ENCODE results near the gene KSR1.

- no peak for TF ChIP-seq POLR2A (conservative IDR thresholded peaks at IDR 0.05)
- no peak for TF ChIP-seq STAT5B (CRISPR knock-in tag; IDR thresholded peaks at IDR 0.05)
- TF ChIP-seq CEBPB (tag; IDR thresholded peaks at IDR 0.05) = no peak
- no peak for TF ChIP-seq SMARCC2 (IDR thresholded peaks at IDR 0.05; ENCODE audit: low read depth)
- no peak for TF ChIP-seq MYBL2 (IDR thresholded peaks at IDR 0.05; ENCODE audit: low read depth)
- no peak for TF ChIP-seq MYBL2 (CRISPR knock-in tag; IDR thresholded peaks at IDR 0.05; ENCODE audit: borderline replicate concordance)
- no peak for TF ChIP-seq SMAD3 (CRISPR knock-in tag; conservative IDR thresholded peaks at IDR 0.05)
- TF ChIP-seq EP300 (IDR thresholded peaks at IDR 0.05; ENCODE audit: low read length) = no peak
- no peak for TF ChIP-seq ESRRA (IDR thresholded peaks at IDR 0.05; ENCODE audit: borderline replicate concordance, low read depth)
- no peak for TF ChIP-seq ATF7 (IDR thresholded peaks at IDR 0.05)
- TF ChIP-seq TCF7L2 (IDR thresholded peaks at IDR 0.05; ENCODE audit: low read depth, low read length) = no peak
- 0 out of 2 replicates have a peak, but pooled peaks have one; percentile 23 for TF ChIP-seq NKRF (IDR thresholded peaks at IDR 0.05; ENCODE audit: borderline replicate concordance)
- TF ChIP-seq PBX2 (CRISPR knock-in tag; IDR thresholded peaks at IDR 0.05; ENCODE audit: low read depth) = no peak
- no peak for TF ChIP-seq PBX2 (tag; conservative IDR thresholded peaks at IDR 0.05; ENCODE audit: low read depth)
Measured at GRCh38 chr17:27601975-27602302, 145.7 kb downstream of the KSR1 start.
